HEK293 (cell line): Measurements from ENCODE around the gene SHOC2.

ENCODE experiments used
- CTCF ChIA-PET: fragments of 350-600 bp; formaldehyde crosslinking; extraction: SDS; loops from one replicate; lab custom pipeline; 2021; ENCODE audit warnings: antibody characterized with exemption; lab: Yijun Ruan, JAX
- POLR2A ChIA-PET: fragments of 300-600 bp; formaldehyde crosslinking; extraction: SDS; loops from one replicate; lab custom pipeline; 2020; ENCODE audit warnings: antibody characterized with exemption, inconsistent platforms; lab: Yijun Ruan, JAX
- H3K27ac ChIP-seq: fragments of 200-500 bp; sonication (Bioruptor generic); 2 replicates; pipeline ENCODE4 v1.5.1; 2014; ENCODE audit warnings: low read depth, low read length, control low read depth, inconsistent platforms; ENCODE audit errors: extremely low read depth
- H3K36me3 ChIP-seq, 2 experiments: fragments of 200-500 bp in 1 of 2; sonication (Bioruptor generic) in 1 of 2; 1 replicate in 1 of 2; 2 replicates in 1 of 2; pipeline ENCODE4 v1.5.1; 2014 to 2017; ENCODE audit warnings: inconsistent platforms in 2 of 2, low read length in 2 of 2; ENCODE audit not compliant: control insufficient read depth in 2 of 2, insufficient read depth in 1 of 2
- H3K4me1 ChIP-seq: fragments of 200-500 bp; sonication (Bioruptor generic); 2 replicates; pipeline ENCODE4 v1.5.1; 2014; ENCODE audit warnings: mild to moderate bottlenecking, low read length, inconsistent platforms; ENCODE audit not compliant: control insufficient read depth, insufficient read depth
- H3K4me3 ChIP-seq: 2 replicates; pipeline ENCODE4 v1.5.1; 2011; ENCODE audit warnings: low read depth, mild to moderate bottlenecking, control low read depth, low read length, moderate library complexity
- H3K9me3 ChIP-seq: fragments of 200-500 bp; sonication (Bioruptor generic); 2 replicates; pipeline ENCODE4 v1.5.1; 2014; ENCODE audit warnings: low read depth, low read length, inconsistent platforms; ENCODE audit not compliant: control insufficient read depth, insufficient read depth
- KLF1 ChIP-seq: fragments of 450-650 bp; formaldehyde crosslinking; IDR thresholded peaks from 2 replicates; pipeline ENCODE4 v1.5.1; 2016; ENCODE audit warnings: missing biosample characterization, missing genetic modification characterization
- PRDM4 ChIP-seq: fragments of 450-650 bp; formaldehyde crosslinking; IDR thresholded peaks from 2 replicates; pipeline ENCODE4 v1.5.1; 2017; ENCODE audit warnings: missing biosample characterization, missing genetic modification characterization
- SP7 ChIP-seq: fragments of 450-650 bp; formaldehyde crosslinking; IDR thresholded peaks from 2 replicates; pipeline ENCODE4 v1.5.1; 2016; ENCODE audit warnings: missing biosample characterization, missing genetic modification characterization
- ZBTB11 ChIP-seq: fragments of 450-650 bp; formaldehyde crosslinking; conservative IDR thresholded peaks from 2 replicates; pipeline ENCODE4 v1.5.1; 2016; ENCODE audit warnings: low read depth, missing biosample characterization, missing genetic modification characterization
- ZNF16 ChIP-seq: fragments of 450-650 bp; formaldehyde crosslinking; IDR thresholded peaks from 2 replicates; pipeline ENCODE4 v1.5.1; 2016; ENCODE audit warnings: low read depth, missing biosample characterization, missing genetic modification characterization
- ZNF335 ChIP-seq: fragments of 450-650 bp; formaldehyde crosslinking; conservative IDR thresholded peaks from 2 replicates; pipeline ENCODE4 v1.5.1; 2016; ENCODE audit warnings: missing biosample characterization, missing genetic modification characterization
- ZNF426 ChIP-seq: fragments of 450-650 bp; formaldehyde crosslinking; IDR thresholded peaks from 2 replicates; pipeline ENCODE4 v1.5.1; 2017; ENCODE audit warnings: missing biosample characterization, missing genetic modification characterization, mild to moderate bottlenecking, inconsistent platforms, moderate library complexity
- ZNF433 ChIP-seq: fragments of 450-650 bp; formaldehyde crosslinking; IDR thresholded peaks from 2 replicates; pipeline ENCODE4 v1.5.1; 2016; ENCODE audit warnings: missing biosample characterization, missing genetic modification characterization, low read depth
- ZNF48 ChIP-seq: fragments of 450-650 bp; formaldehyde crosslinking; IDR thresholded peaks from 2 replicates; pipeline ENCODE4 v1.5.1; 2016; ENCODE audit warnings: missing biosample characterization, missing genetic modification characterization
- ZNF513 ChIP-seq: fragments of 450-650 bp; IDR thresholded peaks from 2 replicates; pipeline ENCODE4 v1.5.1; 2018; ENCODE audit warnings: missing biosample characterization, missing genetic modification characterization
- ZNF600 ChIP-seq: fragments of 450-650 bp; formaldehyde crosslinking; IDR thresholded peaks from 2 replicates; pipeline ENCODE4 v1.5.1; 2016; ENCODE audit warnings: missing biosample characterization, missing genetic modification characterization
- TF ChIP-seq, protein P1 (sequence below): fragments of 450-650 bp; formaldehyde crosslinking; IDR thresholded peaks from 2 replicates; pipeline ENCODE4 v1.5.1; 2016; ENCODE audit warnings: missing biosample characterization, missing genetic modification characterization
- TF ChIP-seq, protein P2 (sequence below): fragments of 450-650 bp; formaldehyde crosslinking; IDR thresholded peaks from 2 replicates; pipeline ENCODE4 v1.5.1; 2016; ENCODE audit warnings: missing biosample characterization, missing genetic modification characterization, low read depth
- TF ChIP-seq, protein P3 (sequence below): fragments of 450-650 bp; formaldehyde crosslinking; IDR thresholded peaks from 2 replicates; pipeline ENCODE4 v1.5.1; 2016; ENCODE audit warnings: missing biosample characterization, missing genetic modification characterization

Gene SHOC2

DNA sequence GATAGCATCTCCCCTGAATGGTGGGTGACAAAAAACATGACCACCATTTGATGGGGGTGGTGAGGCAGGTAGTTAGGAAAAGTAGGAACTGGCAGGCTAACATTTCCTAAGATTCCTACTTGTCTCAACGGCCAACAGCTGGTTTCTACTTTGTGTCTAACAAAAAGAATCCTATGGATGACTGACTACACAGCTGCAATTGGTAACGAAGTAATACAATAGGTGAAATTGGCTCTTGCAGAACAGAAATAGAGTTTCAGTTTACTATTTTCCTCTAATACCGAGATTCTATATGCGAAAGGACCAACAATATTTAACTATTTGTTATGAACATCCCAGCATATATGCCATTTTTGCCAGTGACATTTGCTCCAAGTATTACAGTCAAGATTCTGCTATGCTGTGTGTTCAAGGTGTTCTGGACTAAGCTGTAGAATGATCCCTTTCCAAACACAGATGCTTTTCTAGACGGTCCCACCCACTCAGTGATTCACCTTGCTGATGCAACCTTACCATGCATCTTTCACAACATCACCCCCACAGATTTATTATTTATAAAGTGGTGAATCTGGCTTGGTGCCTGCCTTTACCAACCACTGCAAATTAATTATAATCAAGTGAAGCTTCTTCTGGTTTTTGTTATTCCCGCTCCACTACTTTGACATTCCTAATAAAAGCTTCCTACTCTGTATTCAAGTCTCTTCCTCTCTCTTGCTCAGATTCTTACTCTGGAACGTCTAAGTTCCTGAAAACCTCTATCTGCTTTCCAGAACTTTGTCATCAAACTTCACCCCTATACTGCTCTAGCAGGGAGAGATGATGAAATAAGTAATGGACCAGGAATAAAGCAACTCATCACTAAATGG is 17.2 kb upstream of the SHOC2 start (continued):
- TF ChIP-seq ZNF335 (tag by site-specific recombination) (peak; percentile 38), ZNF48 (tag by site-specific recombination) (no peak), ZNF16 (tag by site-specific recombination) (no peak)

- Histone ChIP-seq H3K4me3 (no peak overlapping the region), H3K27ac (no peak overlapping the region), H3K4me1 (no peaks in the 10 kb centered on the region), H3K9me3 (no peaks in the 10 kb centered on the region), H3K36me3 (peaks cover 21 to 41% of the 10 kb centered on the region in 2 experiments)
- CTCF ChIA-PET, result interaction anchor here (0.6 to 3.3 kb wide), 4 partner anchors 10 to 157 kb away, joined by 3 to 14 read pairs (median 4); no protein-coding TSS in a partner anchor
- TF ChIP-seq, protein P1, sequence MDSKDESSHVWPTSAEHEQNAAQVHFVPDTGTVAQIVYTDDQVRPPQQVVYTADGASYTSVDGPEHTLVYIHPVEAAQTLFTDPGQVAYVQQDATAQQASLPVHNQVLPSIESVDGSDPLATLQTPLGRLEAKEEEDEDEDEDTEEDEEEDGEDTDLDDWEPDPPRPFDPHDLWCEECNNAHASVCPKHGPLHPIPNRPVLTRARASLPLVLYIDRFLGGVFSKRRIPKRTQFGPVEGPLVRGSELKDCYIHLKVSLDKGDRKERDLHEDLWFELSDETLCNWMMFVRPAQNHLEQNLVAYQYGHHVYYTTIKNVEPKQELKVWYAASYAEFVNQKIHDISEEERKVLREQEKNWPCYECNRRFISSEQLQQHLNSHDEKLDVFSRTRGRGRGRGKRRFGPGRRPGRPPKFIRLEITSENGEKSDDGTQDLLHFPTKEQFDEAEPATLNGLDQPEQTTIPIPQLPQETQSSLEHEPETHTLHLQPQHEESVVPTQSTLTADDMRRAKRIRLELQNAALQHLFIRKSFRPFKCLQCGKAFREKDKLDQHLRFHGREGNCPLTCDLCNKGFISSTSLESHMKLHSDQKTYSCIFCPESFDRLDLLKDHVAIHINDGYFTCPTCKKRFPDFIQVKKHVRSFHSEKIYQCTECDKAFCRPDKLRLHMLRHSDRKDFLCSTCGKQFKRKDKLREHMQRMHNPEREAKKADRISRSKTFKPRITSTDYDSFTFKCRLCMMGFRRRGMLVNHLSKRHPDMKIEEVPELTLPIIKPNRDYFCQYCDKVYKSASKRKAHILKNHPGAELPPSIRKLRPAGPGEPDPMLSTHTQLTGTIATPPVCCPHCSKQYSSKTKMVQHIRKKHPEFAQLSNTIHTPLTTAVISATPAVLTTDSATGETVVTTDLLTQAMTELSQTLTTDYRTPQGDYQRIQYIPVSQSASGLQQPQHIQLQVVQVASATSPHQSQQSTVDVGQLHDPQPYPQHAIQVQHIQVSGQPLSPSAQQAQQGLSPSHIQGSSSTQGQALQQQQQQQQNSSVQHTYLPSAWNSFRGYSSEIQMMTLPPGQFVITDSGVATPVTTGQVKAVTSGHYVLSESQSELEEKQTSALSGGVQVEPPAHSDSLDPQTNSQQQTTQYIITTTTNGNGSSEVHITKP (tag by site-specific recombination), result peak; percentile 84
- TF ChIP-seq KLF1 (tag by site-specific recombination) (no peak), ZNF600 (tag by site-specific recombination) (peak; percentile 68), ZNF433 (tag by site-specific recombination) (no peak), ZNF513 (tag by site-specific recombination) (no peak), SP7 (tag by site-specific recombination) (peak; percentile 32; the same call in 1 of the 2 replicates), ZNF426 (tag by site-specific recombination) (no peak), PRDM4 (peak; percentile 52; the same call in 1 of the 2 replicates), ZBTB11 (tag by site-specific recombination) (no peak)
- TF ChIP-seq, protein P2, sequence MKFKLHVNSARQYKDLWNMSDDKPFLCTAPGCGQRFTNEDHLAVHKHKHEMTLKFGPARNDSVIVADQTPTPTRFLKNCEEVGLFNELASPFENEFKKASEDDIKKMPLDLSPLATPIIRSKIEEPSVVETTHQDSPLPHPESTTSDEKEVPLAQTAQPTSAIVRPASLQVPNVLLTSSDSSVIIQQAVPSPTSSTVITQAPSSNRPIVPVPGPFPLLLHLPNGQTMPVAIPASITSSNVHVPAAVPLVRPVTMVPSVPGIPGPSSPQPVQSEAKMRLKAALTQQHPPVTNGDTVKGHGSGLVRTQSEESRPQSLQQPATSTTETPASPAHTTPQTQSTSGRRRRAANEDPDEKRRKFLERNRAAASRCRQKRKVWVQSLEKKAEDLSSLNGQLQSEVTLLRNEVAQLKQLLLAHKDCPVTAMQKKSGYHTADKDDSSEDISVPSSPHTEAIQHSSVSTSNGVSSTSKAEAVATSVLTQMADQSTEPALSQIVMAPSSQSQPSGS, result peak; percentile 70
- TF ChIP-seq, protein P3, sequence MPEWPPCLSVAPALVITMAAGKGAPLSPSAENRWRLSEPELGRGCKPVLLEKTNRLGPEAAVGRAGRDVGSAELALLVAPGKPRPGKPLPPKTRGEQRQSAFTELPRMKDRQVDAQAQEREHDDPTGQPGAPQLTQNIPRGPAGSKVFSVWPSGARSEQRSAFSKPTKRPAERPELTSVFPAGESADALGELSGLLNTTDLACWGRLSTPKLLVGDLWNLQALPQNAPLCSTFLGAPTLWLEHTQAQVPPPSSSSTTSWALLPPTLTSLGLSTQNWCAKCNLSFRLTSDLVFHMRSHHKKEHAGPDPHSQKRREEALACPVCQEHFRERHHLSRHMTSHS (tag by site-specific recombination), result no peak
- POLR2A ChIA-PET, result interaction anchor here (1.5 kb wide), 1 partner anchor 16 kb away, joined by 3 read pairs; the partner anchor contains the start of genes BBIP1 and SHOC2
Measured at GRCh38 chr10:110903280-110904278, 15.8 kb upstream of the SHOC2 start.
